ENCODE data around the gene FAAH.

FAAH gene

DNA sequence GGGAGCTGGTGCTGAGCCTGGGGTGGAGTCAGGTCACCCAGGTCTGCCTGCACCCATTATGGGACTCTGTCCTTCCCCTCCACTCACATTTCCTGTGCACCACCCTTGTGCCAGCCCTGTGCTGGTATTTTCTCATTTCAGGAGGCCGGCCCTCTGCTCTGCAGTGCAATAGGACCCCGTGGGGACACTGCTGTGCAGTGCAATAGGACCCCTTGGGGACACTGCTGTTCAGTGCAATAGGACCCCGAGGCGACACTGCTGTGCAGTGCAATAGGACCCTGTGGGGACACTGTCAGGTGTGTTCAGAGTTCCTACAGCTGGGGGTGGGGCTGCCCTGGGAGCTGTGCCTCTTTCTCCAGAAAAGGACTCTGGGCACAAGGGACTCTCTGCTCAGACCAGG, 59.3 kb downstream of the FAAH start:
- TF ChIP-seq, protein P1, sequence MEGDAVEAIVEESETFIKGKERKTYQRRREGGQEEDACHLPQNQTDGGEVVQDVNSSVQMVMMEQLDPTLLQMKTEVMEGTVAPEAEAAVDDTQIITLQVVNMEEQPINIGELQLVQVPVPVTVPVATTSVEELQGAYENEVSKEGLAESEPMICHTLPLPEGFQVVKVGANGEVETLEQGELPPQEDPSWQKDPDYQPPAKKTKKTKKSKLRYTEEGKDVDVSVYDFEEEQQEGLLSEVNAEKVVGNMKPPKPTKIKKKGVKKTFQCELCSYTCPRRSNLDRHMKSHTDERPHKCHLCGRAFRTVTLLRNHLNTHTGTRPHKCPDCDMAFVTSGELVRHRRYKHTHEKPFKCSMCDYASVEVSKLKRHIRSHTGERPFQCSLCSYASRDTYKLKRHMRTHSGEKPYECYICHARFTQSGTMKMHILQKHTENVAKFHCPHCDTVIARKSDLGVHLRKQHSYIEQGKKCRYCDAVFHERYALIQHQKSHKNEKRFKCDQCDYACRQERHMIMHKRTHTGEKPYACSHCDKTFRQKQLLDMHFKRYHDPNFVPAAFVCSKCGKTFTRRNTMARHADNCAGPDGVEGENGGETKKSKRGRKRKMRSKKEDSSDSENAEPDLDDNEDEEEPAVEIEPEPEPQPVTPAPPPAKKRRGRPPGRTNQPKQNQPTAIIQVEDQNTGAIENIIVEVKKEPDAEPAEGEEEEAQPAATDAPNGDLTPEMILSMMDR (IDR thresholded peaks at IDR 0.05; ENCODE audit: low read depth, low read length, missing control alignments): no peak
- DNase-seq (ENCODE audit: extremely low read depth, low read depth): no peak
- H3K4me3 ChIP-seq (replicated peaks; ENCODE audit: low read depth, low read length): no peak overlapping the region

DNA sequence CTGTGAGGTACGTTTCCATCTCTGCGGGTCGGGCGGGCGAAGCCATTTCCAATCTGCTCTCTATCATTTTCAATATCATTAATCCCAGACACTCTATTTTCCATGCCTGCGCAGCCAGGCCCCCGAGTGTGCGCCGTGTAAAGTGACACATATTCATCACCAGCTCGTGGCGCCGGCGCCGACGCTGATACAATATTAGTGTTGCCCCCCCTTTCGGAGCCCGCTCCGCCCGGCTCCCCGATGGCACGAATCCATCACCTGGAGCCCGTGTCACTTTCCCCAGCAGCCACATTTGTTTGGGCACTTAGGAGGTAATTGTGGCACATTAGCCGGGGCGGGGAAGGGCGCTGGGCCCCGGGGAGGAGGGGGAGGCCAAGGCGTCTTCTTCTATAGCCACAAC, 61.8 kb downstream of the FAAH start:
- TF ChIP-seq, protein P1 (IDR thresholded peaks at IDR 0.05; ENCODE audit: low read depth, low read length, missing control alignments): no peak
- DNase-seq (ENCODE audit: extremely low read depth, low read depth): no peak
- no peak overlapping the region for H3K4me3 ChIP-seq (replicated peaks; ENCODE audit: low read depth, low read length)

DNA sequence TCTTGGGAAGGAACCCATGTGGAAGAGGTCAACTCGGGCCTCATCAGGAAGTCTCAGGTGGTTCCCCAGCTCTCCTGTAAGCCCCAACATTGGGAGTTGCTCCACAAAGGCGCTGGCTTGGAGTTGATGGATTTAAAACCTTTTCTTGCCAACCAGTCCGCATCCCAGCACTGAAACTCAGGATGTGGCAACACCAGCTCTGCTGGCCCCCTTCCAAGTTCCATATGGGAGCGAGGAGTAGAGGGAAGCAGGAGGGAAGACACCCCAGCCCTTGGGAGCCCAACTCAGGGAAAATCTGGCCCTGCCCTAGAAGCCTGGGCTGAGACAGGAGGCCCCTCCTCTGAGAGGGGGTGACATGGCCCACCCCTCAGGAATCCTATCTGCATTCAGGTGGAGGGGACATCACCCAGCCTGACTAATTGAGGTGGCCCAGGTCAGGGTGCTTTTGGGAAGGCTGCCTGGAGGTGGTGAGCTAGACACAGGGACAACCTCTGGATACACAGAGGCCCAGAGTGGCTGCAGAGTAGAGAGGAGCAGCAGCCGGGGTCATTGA, 62.4 kb downstream of the FAAH start:
- H3K4me3 ChIP-seq (replicated peaks; ENCODE audit: low read depth, low read length): no peak overlapping the region
- TF ChIP-seq, protein P1 (IDR thresholded peaks at IDR 0.05; ENCODE audit: low read depth, low read length, missing control alignments): no peak
- DNase-seq (ENCODE audit: extremely low read depth, low read depth): no peak

DNA sequence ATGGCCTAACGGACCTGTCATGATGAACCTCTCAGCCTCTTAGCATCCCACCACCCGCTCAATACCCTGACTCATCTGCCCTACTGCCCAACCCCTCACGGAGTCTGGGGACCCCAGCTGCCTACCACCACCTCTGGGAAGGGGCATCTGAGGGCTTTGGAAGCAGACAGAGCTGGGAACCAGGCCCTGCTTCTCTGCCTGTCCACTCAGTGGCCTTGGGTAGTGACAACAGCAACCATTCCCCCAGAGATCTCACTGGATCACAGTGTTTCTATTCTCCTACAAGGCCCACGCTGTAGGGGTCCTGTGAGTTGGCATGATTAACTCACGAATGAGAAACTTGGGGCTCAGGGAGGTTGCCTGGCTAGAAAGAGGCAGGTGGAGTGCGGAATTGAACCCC, 63.1 kb downstream of the FAAH start:
- TF ChIP-seq, protein P1 (IDR thresholded peaks at IDR 0.05; ENCODE audit: low read depth, low read length, missing control alignments): no peak
- no peak overlapping the region for H3K4me3 ChIP-seq (replicated peaks; ENCODE audit: low read depth, low read length)
- no peak for DNase-seq (ENCODE audit: extremely low read depth, low read depth)

DNA sequence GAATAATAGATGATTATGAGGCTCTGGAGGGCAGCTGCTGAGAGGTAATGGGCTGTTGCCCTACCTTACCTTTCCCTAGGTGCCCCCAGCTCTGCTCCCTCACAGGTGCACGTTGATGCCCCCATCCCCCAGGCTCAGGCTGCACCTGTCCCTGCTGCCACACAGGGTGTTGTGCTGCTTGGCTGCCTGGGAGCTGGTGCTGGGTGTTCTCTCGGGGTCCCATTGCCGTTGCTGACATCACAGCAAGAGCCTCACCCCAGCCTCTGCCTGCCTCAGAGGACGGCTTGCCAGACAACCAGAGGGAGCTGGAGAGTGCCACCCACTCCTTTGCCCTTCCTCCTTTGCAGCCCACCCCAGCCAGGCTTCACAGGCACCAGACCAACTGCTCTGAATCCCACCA, 64.1 kb downstream of the FAAH start:
- no peak for DNase-seq (ENCODE audit: extremely low read depth, low read depth)
- TF ChIP-seq, protein P1 (IDR thresholded peaks at IDR 0.05; ENCODE audit: low read depth, low read length, missing control alignments): no peak

DNA sequence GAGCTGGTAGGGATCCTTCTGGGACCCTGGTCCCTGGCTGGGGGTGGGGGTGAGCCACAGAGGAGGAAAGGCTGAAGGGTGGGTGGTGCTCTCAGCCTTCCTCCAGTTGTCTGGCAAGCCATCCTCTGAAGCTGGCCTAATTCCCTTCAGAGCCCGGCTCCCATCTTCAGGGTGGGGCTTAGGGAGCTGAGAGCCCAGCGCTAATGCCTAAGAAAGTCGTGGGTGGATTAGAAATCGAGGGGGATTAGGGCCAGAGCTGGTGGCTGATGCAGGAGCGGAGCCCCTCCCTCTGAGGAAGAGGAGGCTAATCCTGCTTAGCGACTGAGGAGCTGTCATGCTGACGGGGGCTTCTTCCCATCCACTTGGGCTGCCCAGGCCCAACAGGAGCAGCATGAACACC, 64.7 kb downstream of the FAAH start:
- no peak for DNase-seq (ENCODE audit: extremely low read depth, low read depth)
- TF ChIP-seq, protein P1 (IDR thresholded peaks at IDR 0.05; ENCODE audit: low read depth, low read length, missing control alignments): no peak
- no peak overlapping the region for H3K4me3 ChIP-seq (replicated peaks; ENCODE audit: low read depth, low read length)

More for the DNA sequence above, 64.1 kb downstream of the FAAH start:
- H3K4me3 ChIP-seq (replicated peaks; ENCODE audit: low read depth, low read length): no peak overlapping the region

DNA sequence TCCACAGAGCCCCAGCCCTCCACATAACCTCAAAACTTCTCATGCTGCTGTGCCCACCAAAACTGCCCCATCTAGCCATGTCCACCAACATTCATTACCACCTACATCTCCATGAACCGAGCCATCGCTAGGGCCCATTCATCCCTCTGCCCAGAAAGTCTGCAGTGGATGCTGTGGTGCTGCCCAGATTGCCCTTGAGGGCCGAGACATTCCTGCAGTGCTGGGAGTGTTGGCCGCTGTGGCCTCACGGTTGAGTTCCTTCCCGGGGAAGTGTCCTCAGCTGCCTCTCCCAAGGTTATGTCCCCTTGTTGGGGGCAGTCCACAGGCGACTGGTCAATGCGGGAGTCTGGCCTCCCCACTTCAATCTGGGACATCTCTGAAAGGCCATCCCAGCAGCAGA, 65.2 kb downstream of the FAAH start:
- TF ChIP-seq, protein P1 (IDR thresholded peaks at IDR 0.05; ENCODE audit: low read depth, low read length, missing control alignments): no peak
- H3K4me3 ChIP-seq (replicated peaks; ENCODE audit: low read depth, low read length): no peak overlapping the region
- no peak for DNase-seq (ENCODE audit: extremely low read depth, low read depth)

Data from HFF-Myc (cell line).